HEK293 (cell line): ENCODE data around the gene CSNK2A1.

ENCODE experiments used
- CTCF ChIA-PET: fragments of 350-600 bp; formaldehyde crosslinking; extraction: SDS; loops from one replicate; lab custom pipeline; 2021; ENCODE audit warnings: antibody characterized with exemption; lab: Yijun Ruan, JAX
- POLR2A ChIA-PET: fragments of 300-600 bp; formaldehyde crosslinking; extraction: SDS; loops from one replicate; lab custom pipeline; 2020; ENCODE audit warnings: antibody characterized with exemption, inconsistent platforms; lab: Yijun Ruan, JAX
- H3K27ac ChIP-seq: fragments of 200-500 bp; sonication (Bioruptor generic); 2 replicates; pipeline ENCODE4 v1.5.1; 2014; ENCODE audit warnings: low read depth, low read length, control low read depth, inconsistent platforms; ENCODE audit errors: extremely low read depth
- H3K36me3 ChIP-seq, 2 experiments: fragments of 200-500 bp in 1 of 2; sonication (Bioruptor generic) in 1 of 2; 1 replicate in 1 of 2; 2 replicates in 1 of 2; pipeline ENCODE4 v1.5.1; 2014 to 2017; ENCODE audit warnings: inconsistent platforms in 2 of 2, low read length in 2 of 2; ENCODE audit not compliant: control insufficient read depth in 2 of 2, insufficient read depth in 1 of 2
- H3K4me1 ChIP-seq: fragments of 200-500 bp; sonication (Bioruptor generic); 2 replicates; pipeline ENCODE4 v1.5.1; 2014; ENCODE audit warnings: mild to moderate bottlenecking, low read length, inconsistent platforms; ENCODE audit not compliant: control insufficient read depth, insufficient read depth
- H3K4me3 ChIP-seq: 2 replicates; pipeline ENCODE4 v1.5.1; 2011; ENCODE audit warnings: low read depth, mild to moderate bottlenecking, control low read depth, low read length, moderate library complexity
- H3K9me3 ChIP-seq: fragments of 200-500 bp; sonication (Bioruptor generic); 2 replicates; pipeline ENCODE4 v1.5.1; 2014; ENCODE audit warnings: low read depth, low read length, inconsistent platforms; ENCODE audit not compliant: control insufficient read depth, insufficient read depth
- PRDM2 ChIP-seq: fragments of 450-650 bp; formaldehyde crosslinking; IDR thresholded peaks from 2 replicates; pipeline ENCODE4 v1.5.1; 2016; ENCODE audit warnings: missing biosample characterization, missing genetic modification characterization, borderline replicate concordance
- PRDM4 ChIP-seq: fragments of 450-650 bp; formaldehyde crosslinking; IDR thresholded peaks from 2 replicates; pipeline ENCODE4 v1.5.1; 2017; ENCODE audit warnings: missing biosample characterization, missing genetic modification characterization
- SETDB1 ChIP-seq: IDR thresholded peaks from one replicate; pipeline ENCODE4 v1.6.1; 2017; ENCODE audit warnings: mild to moderate bottlenecking, low read length, moderate library complexity, mixed read lengths; ENCODE audit not compliant: insufficient read length
- WT1 ChIP-seq: fragments of 450-650 bp; formaldehyde crosslinking; IDR thresholded peaks from 2 replicates; pipeline ENCODE4 v1.5.1; 2016; ENCODE audit warnings: missing biosample characterization, missing genetic modification characterization
- ZBTB17 ChIP-seq: fragments of 450-650 bp; formaldehyde crosslinking; IDR thresholded peaks from 2 replicates; pipeline ENCODE4 v1.5.1; 2016; ENCODE audit warnings: missing biosample characterization, missing genetic modification characterization
- ZBTB20 ChIP-seq: fragments of 450-650 bp; formaldehyde crosslinking; IDR thresholded peaks from 2 replicates; pipeline ENCODE4 v1.5.1; 2016; ENCODE audit warnings: missing biosample characterization, missing genetic modification characterization
- ZEB2 ChIP-seq: fragments of 450-650 bp; formaldehyde crosslinking; IDR thresholded peaks from 2 replicates; pipeline ENCODE4 v1.5.1; 2016; ENCODE audit warnings: missing biosample characterization, missing genetic modification characterization
- ZNF10 ChIP-seq: fragments of 450-650 bp; formaldehyde crosslinking; IDR thresholded peaks from 2 replicates; pipeline ENCODE4 v1.5.1; 2017; ENCODE audit warnings: missing biosample characterization, missing genetic modification characterization
- ZNF112 ChIP-seq: fragments of 450-650 bp; formaldehyde crosslinking; IDR thresholded peaks from 2 replicates; pipeline ENCODE4 v1.5.0; 2017; ENCODE audit warnings: missing biosample characterization, missing genetic modification characterization
- ZNF148 ChIP-seq: fragments of 450-650 bp; formaldehyde crosslinking; IDR thresholded peaks from 2 replicates; pipeline ENCODE4 v1.5.0; 2017; ENCODE audit warnings: missing biosample characterization, missing genetic modification characterization, borderline replicate concordance
- ZNF341 ChIP-seq: fragments of 450-650 bp; formaldehyde crosslinking; IDR thresholded peaks from 2 replicates; pipeline ENCODE4; 2016; ENCODE audit warnings: low read depth, missing biosample characterization, missing genetic modification characterization
- ZNF350 ChIP-seq: fragments of 450-650 bp; formaldehyde crosslinking; IDR thresholded peaks from 2 replicates; pipeline ENCODE4 v1.5.0; 2017; ENCODE audit warnings: missing biosample characterization, mild to moderate bottlenecking, missing genetic modification characterization
- ZNF37A ChIP-seq: fragments of 450-650 bp; IDR thresholded peaks from 2 replicates; pipeline ENCODE4 v1.5.1; 2018; ENCODE audit warnings: missing biosample characterization, missing genetic modification characterization
- ZNF416 ChIP-seq: fragments of 450-650 bp; formaldehyde crosslinking; IDR thresholded peaks from 2 replicates; pipeline ENCODE4 v1.5.1; 2016; ENCODE audit warnings: missing biosample characterization, missing genetic modification characterization
- ZNF530 ChIP-seq: fragments of 450-650 bp; formaldehyde crosslinking; IDR thresholded peaks from 2 replicates; pipeline ENCODE4 v1.5.1; 2016; ENCODE audit warnings: low read depth, missing biosample characterization, missing genetic modification characterization
- ZNF544 ChIP-seq: fragments of 450-650 bp; formaldehyde crosslinking; IDR thresholded peaks from 2 replicates; pipeline ENCODE4 v1.5.0; 2017; ENCODE audit warnings: missing biosample characterization, missing genetic modification characterization
- ZNF660 ChIP-seq: fragments of 450-650 bp; IDR thresholded peaks from 2 replicates; pipeline ENCODE4 v1.5.1; 2018; ENCODE audit warnings: missing biosample characterization, mild to moderate bottlenecking, missing genetic modification characterization
- ZNF791 ChIP-seq: fragments of 450-650 bp; formaldehyde crosslinking; IDR thresholded peaks from 2 replicates; pipeline ENCODE4 v1.5.1; 2016; ENCODE audit warnings: missing biosample characterization, missing genetic modification characterization
- TF ChIP-seq, protein P1 (sequence below): fragments of 450-650 bp; formaldehyde crosslinking; IDR thresholded peaks from 2 replicates; pipeline ENCODE4 v1.5.1; 2016; ENCODE audit warnings: missing biosample characterization, missing genetic modification characterization
- TF ChIP-seq, protein P2 (sequence below): fragments of 450-650 bp; formaldehyde crosslinking; IDR thresholded peaks from 2 replicates; pipeline ENCODE4 v1.5.1; 2016; ENCODE audit warnings: missing biosample characterization, missing genetic modification characterization

Gene CSNK2A1

GRCh38 chr20:516799-517198 is 26.8 kb downstream of the CSNK2A1 start:
- Histone ChIP-seq H3K4me1 (peaks cover 7% of the 10 kb centered on the region; the same call in 1 of the 2 replicates), H3K36me3 (peaks cover 15 to 35% of the 10 kb centered on the region in 2 experiments)
- CTCF ChIA-PET = interaction anchor here (0.6 to 1.8 kb wide), 4 partner anchors 25 to 223 kb away, joined by 3 to 4 read pairs (median 3); no protein-coding TSS in a partner anchor
- TF ChIP-seq ZNF791 = no peak
- TF ChIP-seq ZEB2 (tag by site-specific recombination) = no peak
- no peak for TF ChIP-seq ZNF341 (tag by site-specific recombination)
- TF ChIP-seq ZNF660 (tag by site-specific recombination) = no peak
- TF ChIP-seq ZBTB20 (tag by site-specific recombination) = no peak
- TF ChIP-seq, all 188 proteins: peak for 0
- POLR2A ChIA-PET = no interaction called here
- Histone ChIP-seq H3K27ac (no peak overlapping the region), H3K9me3 (peaks cover 4% of the 10 kb centered on the region), H3K4me3 (no peak overlapping the region)

DNA sequence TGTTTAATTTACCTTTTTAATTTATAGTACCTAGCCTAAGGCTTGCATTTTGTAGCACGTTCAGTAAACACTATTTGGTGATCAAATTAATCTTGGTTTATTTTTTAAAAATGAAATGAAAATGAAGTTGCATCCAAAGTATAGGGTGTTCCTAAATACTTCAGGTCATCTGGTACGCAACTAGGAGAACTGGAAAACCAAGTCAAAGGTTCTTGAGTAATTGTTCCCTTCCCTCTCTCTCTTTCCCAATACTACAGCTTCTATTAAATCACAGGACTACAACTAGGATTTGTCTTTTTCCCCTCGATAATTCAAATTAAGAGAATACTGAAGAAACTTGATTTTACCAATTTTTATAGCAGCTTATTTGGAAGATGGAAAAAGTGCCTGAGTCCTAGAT is 27.9 kb downstream of the CSNK2A1 start:
- POLR2A ChIA-PET = interaction anchor here (1.1 kb wide), 1 partner anchor 15 kb away, joined by 3 read pairs; no protein-coding TSS in a partner anchor
- CTCF ChIA-PET = interaction anchor here (0.7 to 1.0 kb wide), 2 partner anchors 11 to 224 kb away, joined by 3 to 10 read pairs; no protein-coding TSS in a partner anchor
- peaks cover 4% of the 10 kb centered on the region for H3K9me3 ChIP-seq
- peaks cover 12% of the 10 kb centered on the region; the same call in 1 of the 2 replicates for H3K4me1 ChIP-seq
- peaks cover 4 to 33% of the 10 kb centered on the region in 2 experiments for H3K36me3 ChIP-seq
- TF ChIP-seq ZNF530 (no peak), WT1 (tag by site-specific recombination) (no peak), ZBTB17 (tag by site-specific recombination) (no peak), ZNF544 (no peak), PRDM4 (tag by site-specific recombination) (no peak), ZNF148 (tag by site-specific recombination) (no peak), SETDB1 (no peak), PRDM2 (tag by site-specific recombination) (no peak), ZNF350 (no peak), ZNF37A (tag by site-specific recombination) (no peak), ZNF416 (tag by site-specific recombination) (no peak), ZNF660 (tag by site-specific recombination) (no peak), ZNF10 (tag by site-specific recombination) (no peak), ZNF112 (no peak)
- TF ChIP-seq, protein P1, sequence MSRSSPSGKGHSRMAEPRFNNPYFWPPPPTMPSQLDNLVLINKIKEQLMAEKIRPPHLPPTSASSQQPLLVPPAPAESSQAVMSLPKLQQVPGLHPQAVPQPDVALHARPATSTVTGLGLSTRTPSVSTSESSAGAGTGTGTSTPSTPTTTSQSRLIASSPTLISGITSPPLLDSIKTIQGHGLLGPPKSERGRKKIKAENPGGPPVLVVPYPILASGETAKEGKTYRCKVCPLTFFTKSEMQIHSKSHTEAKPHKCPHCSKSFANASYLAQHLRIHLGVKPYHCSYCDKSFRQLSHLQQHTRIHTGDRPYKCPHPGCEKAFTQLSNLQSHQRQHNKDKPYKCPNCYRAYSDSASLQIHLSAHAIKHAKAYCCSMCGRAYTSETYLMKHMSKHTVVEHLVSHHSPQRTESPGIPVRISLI (tag by site-specific recombination) = no peak
- TF ChIP-seq, protein P2, sequence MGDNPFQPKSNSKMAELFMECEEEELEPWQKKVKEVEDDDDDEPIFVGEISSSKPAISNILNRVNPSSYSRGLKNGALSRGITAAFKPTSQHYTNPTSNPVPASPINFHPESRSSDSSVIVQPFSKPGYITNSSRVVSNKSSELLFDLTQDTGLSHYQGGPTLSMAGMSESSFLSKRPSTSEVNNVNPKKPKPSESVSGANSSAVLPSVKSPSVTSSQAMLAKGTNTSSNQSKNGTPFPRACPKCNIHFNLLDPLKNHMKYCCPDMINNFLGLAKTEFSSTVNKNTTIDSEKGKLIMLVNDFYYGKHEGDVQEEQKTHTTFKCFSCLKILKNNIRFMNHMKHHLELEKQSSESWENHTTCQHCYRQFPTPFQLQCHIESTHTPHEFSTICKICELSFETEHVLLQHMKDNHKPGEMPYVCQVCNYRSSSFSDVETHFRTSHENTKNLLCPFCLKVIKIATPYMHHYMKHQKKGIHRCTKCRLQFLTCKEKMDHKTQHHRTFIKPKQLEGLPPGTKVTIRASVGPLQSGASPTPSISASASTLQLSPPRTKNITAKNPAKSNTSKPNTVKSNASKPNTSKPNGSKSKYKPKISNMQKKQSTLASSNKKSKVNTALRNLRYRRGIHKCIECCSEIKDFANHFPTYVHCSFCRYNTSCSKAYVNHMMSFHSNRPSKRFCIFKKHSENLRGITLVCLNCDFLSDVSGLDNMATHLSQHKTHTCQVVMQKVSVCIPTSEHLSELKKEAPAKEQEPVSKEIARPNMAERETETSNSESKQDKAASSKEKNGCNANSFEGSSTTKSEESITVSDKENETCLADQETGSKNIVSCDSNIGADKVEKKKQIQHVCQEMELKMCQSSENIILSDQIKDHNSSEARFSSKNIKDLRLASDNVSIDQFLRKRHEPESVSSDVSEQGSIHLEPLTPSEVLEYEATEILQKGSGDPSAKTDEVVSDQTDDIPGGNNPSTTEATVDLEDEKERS (tag by site-specific recombination) = no peak
- H3K27ac ChIP-seq = no peak overlapping the region
- no peak overlapping the region for H3K4me3 ChIP-seq
